PC-9 (cell line): Measurements from ENCODE around the gene C3.

ENCODE experiments used
- EZH2 ChIP-seq: fragments of 200-600 bp; sonication (generic); IDR thresholded peaks from 2 replicates; pipeline ENCODE4 v1.8.0; 2017; ENCODE audit warnings: antibody characterized with exemption, low read depth
- TF ChIP-seq, protein P1 (sequence below): fragments of 200-600 bp; sonication (generic); conservative IDR thresholded peaks from 2 replicates; pipeline ENCODE4 v1.6.1; 2017; ENCODE audit warnings: mixed run types, antibody characterized with exemption, mild to moderate bottlenecking, moderate library complexity

DNA sequence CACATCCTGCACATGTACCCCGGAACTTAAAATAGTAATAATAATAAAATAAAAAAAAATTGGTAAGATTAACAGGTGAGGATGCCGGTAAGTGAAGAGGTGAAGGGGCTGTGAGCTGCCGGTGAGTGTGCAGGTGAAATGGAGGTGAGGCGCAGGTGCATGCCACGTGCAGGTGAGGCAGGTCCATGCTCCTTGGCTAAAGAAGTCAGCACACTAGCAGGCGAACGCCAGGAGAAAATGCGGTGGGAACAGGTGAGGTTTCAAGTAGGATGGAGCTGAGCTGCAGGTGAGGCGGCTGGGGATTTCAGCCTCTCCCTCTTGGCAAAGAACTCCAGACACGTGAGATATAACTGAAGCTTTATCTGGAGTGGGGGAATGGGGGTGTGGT lies 43.0 kb downstream of the C3 start:
- TF ChIP-seq, protein P1, sequence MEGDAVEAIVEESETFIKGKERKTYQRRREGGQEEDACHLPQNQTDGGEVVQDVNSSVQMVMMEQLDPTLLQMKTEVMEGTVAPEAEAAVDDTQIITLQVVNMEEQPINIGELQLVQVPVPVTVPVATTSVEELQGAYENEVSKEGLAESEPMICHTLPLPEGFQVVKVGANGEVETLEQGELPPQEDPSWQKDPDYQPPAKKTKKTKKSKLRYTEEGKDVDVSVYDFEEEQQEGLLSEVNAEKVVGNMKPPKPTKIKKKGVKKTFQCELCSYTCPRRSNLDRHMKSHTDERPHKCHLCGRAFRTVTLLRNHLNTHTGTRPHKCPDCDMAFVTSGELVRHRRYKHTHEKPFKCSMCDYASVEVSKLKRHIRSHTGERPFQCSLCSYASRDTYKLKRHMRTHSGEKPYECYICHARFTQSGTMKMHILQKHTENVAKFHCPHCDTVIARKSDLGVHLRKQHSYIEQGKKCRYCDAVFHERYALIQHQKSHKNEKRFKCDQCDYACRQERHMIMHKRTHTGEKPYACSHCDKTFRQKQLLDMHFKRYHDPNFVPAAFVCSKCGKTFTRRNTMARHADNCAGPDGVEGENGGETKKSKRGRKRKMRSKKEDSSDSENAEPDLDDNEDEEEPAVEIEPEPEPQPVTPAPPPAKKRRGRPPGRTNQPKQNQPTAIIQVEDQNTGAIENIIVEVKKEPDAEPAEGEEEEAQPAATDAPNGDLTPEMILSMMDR = no peak
- no peak for TF ChIP-seq EZH2
